Tibial artery (tissue), 4 donors: ENCODE data around the gene CBL.
A peak's percentile ranks its signal among the peaks of the same experiment; 100 is the strongest.

Experiments
- DNase-seq, 2 donors: peaks; one replicate each; pipeline ENCODE4 v3.0.0-alpha.2; 2019
- H3K27ac ChIP-seq, 2 donors: fragments of 200-600 bp; sonication (generic) in 1 of 2; 1 replicate in 1 of 2; 2 replicates in 1 of 2; pipeline ENCODE4 v1.5.1; 2018 to 2019; ENCODE audit warnings: mild to moderate bottlenecking in 1 of 2
- H3K27me3 ChIP-seq, 2 donors: fragments of 200-600 bp; sonication (generic) in 1 of 2; one replicate each; pipeline versions ENCODE4 v1.5.1 to v1.6.0; 2016 to 2019
- H3K36me3 ChIP-seq, 3 donors: fragments of 200-600 bp; sonication (generic) in 2 of 3; one replicate each; pipeline ENCODE4 v1.5.1; 2016 to 2019; ENCODE audit warnings: mild to moderate bottlenecking in 2 of 3
- H3K4me1 ChIP-seq, 4 donors: fragments of 200-600 bp; sonication (generic) in 2 of 4; 1 replicate in 3 of 4; 2 replicates in 1 of 4; pipeline ENCODE4 v1.5.1; 2016 to 2019
- H3K4me3 ChIP-seq, 2 donors: fragments of 200-600 bp; sonication (generic) in 1 of 2; 1 replicate in 1 of 2; 2 replicates in 1 of 2; pipeline ENCODE4 v1.5.1; 2018 to 2019; ENCODE audit warnings: mild to moderate bottlenecking in 2 of 2
- H3K9me3 ChIP-seq, 3 donors: fragments of 200-600 bp; sonication (generic) in 1 of 3; one replicate each; pipeline ENCODE4 v1.5.1; 2016 to 2019
- CTCF ChIP-seq, 2 experiments: fragments of 200-600 bp in 1 of 2; fragments of 450-650 bp in 1 of 2; IDR thresholded peaks; one replicate each; pipeline ENCODE4 v1.5.1; 2017 to 2019; ENCODE audit warnings: antibody characterized with exemption in 2 of 2, mild to moderate bottlenecking in 1 of 2, moderate library complexity in 1 of 2
- intact Hi-C: fragments of 100-400 bp; cut with DNase I; formaldehyde crosslinking; loops from one replicate; pipeline ENCODE4 v1.15.0; 2023; ENCODE audit warnings: low total_unique reads

The CBL gene

GRCh38 chr11:119277660-119278059 is 71.5 kb downstream of the CBL start:
- no peaks in the 10 kb centered on the region for H3K9me3 ChIP-seq
- H3K4me1 ChIP-seq = no peaks in the 10 kb centered on the region
- H3K27ac ChIP-seq = no peak overlapping the region
- H3K4me3 ChIP-seq = no peak overlapping the region
- TF ChIP-seq CTCF (IDR thresholded peaks at IDR 0.05) = no peak
- H3K36me3 ChIP-seq = peaks cover 49 to 71% (median 56%) of the 10 kb centered on the region in 3 donors
- H3K27me3 ChIP-seq = no peaks in the 10 kb centered on the region
- intact Hi-C loops = no loop called here
- no peak for DNase-seq

GRCh38 chr11:119282495-119282894 is 76.4 kb downstream of the CBL start:
- no peak for TF ChIP-seq CTCF (IDR thresholded peaks at IDR 0.05)
- Histone ChIP-seq H3K9me3 (no peaks in the 10 kb centered on the region), H3K36me3 (peaks cover 43 to 57% (median 43%) of the 10 kb centered on the region in 3 donors), H3K4me3 (no peak overlapping the region), H3K27ac (no peak overlapping the region), H3K4me1 (peaks cover 0 to 7% (median under 1%) of the 10 kb centered on the region in 4 donors), H3K27me3 (no peaks in the 10 kb centered on the region)
- intact Hi-C loops = loop anchor here (10.0 kb wide), 1 partner anchor 78 kb away; the partner anchor contains the start of gene CBL
- DNase-seq = no peak

- no peak for DNase-seq
- intact Hi-C loops = loop anchor here (10.0 kb wide), 1 partner anchor 80 kb away; the partner anchor contains the start of gene CBL
- Histone ChIP-seq H3K36me3 (peaks cover 23 to 53% (median 40%) of the 10 kb centered on the region in 3 donors), H3K4me1 (peaks cover 0 to 7% (median under 1%) of the 10 kb centered on the region in 4 donors), H3K9me3 (no peaks in the 10 kb centered on the region), H3K27me3 (no peaks in the 10 kb centered on the region), H3K4me3 (no peak overlapping the region), H3K27ac (no peak overlapping the region)
- peak; percentile 42 to 43 for TF ChIP-seq CTCF (IDR thresholded peaks at IDR 0.05)
Measured at GRCh38 chr11:119284344-119285157, 78.4 kb downstream of the CBL start.

GRCh38 chr11:119285431-119285830 is 79.3 kb downstream of the CBL start:
- no peak for DNase-seq
- H3K4me3 ChIP-seq = no peak overlapping the region
- H3K27ac ChIP-seq = no peak overlapping the region
- peaks cover 21 to 56% (median 47%) of the 10 kb centered on the region in 3 donors for H3K36me3 ChIP-seq
- peaks cover 0 to 7% (median under 1%) of the 10 kb centered on the region in 4 donors for H3K4me1 ChIP-seq
- H3K27me3 ChIP-seq = no peaks in the 10 kb centered on the region
- intact Hi-C loops = loop anchor here (10.0 kb wide), 1 partner anchor 81 kb away; the partner anchor contains the start of gene CBL
- no peaks in the 10 kb centered on the region for H3K9me3 ChIP-seq
- no peak for TF ChIP-seq CTCF (IDR thresholded peaks at IDR 0.05)

GRCh38 chr11:119288219-119288618 is 82.1 kb downstream of the CBL start:
- DNase-seq = no peak
- Histone ChIP-seq H3K36me3 (peaks cover 30 to 69% (median 57%) of the 10 kb centered on the region in 3 donors), H3K27me3 (no peaks in the 10 kb centered on the region), H3K4me3 (no peak overlapping the region), H3K9me3 (peaks cover 0 to 7% (median 0%) of the 10 kb centered on the region in 3 donors), H3K4me1 (peaks cover 0 to 7% (median under 1%) of the 10 kb centered on the region in 4 donors), H3K27ac (no peak overlapping the region)
- intact Hi-C loops = loop anchor here (10.0 kb wide), 1 partner anchor 83 kb away; the partner anchor contains the start of gene CBL
- TF ChIP-seq CTCF (IDR thresholded peaks at IDR 0.05) = no peak
